ENCODE measurements around the gene LTB4R2. TPM values are rescaled to one million over a fixed set of nuclear protein-coding genes. Genes with fewer than 3 reads are reported as not detected.

Gene LTB4R2
- total RNA-seq, 1 donor: 12.6 TPM

- Histone ChIP-seq H3K4me1 (ENCODE audit: insufficient read depth, low read length) (peaks cover 97% of the 10 kb centered on the region), H3K27me3 (ENCODE audit: insufficient read depth, low read length) (peaks cover 21% of the 10 kb centered on the region), H3K4me3 (ENCODE audit: low read length) (peak overlapping the region; percentile 13), H3K9me3 (ENCODE audit: low read depth, low read length) (no peaks in the 10 kb centered on the region)
Measured at GRCh38 chr14:24332268-24332993, 22.5 kb downstream of the LTB4R2 start.

GRCh38 chr14:24334431-24335291 lies 24.7 kb downstream of the LTB4R2 start, which contains the start of gene ADCY4:
ADCY4 (minus strand) TSS chr14:24335071; CDS start chr14:24334652, 419 bp downstream.
- H3K9me3 ChIP-seq (ENCODE audit: low read depth, low read length): no peaks in the 10 kb centered on the region
- H3K4me1 ChIP-seq (ENCODE audit: insufficient read depth, low read length): peaks cover 93% of the 10 kb centered on the region
- peaks cover 21% of the 10 kb centered on the region for H3K27me3 ChIP-seq (ENCODE audit: insufficient read depth, low read length)
- peak within 1 kb of the TSS; percentile 0 for H3K4me3 ChIP-seq (ENCODE audit: low read length)

GRCh38 chr14:24335461-24336171 lies 25.7 kb downstream of the LTB4R2 start:
- Histone ChIP-seq H3K27me3 (ENCODE audit: insufficient read depth, low read length) (peaks cover 21% of the 10 kb centered on the region), H3K4me3 (ENCODE audit: low read length) (no peak overlapping the region), H3K4me1 (ENCODE audit: insufficient read depth, low read length) (peaks cover 89% of the 10 kb centered on the region), H3K9me3 (ENCODE audit: low read depth, low read length) (no peaks in the 10 kb centered on the region)

GRCh38 chr14:24337144-24337823 lies 27.3 kb downstream of the LTB4R2 start:
- H3K4me3 ChIP-seq (ENCODE audit: low read length): no peak overlapping the region
- no peaks in the 10 kb centered on the region for H3K9me3 ChIP-seq (ENCODE audit: low read depth, low read length)
- H3K4me1 ChIP-seq (ENCODE audit: insufficient read depth, low read length): peaks cover 77% of the 10 kb centered on the region
- H3K27me3 ChIP-seq (ENCODE audit: insufficient read depth, low read length): peaks cover 21% of the 10 kb centered on the region

- H3K9me3 ChIP-seq (ENCODE audit: low read depth, low read length): no peaks in the 10 kb centered on the region
- H3K27me3 ChIP-seq (ENCODE audit: insufficient read depth, low read length): peaks cover 20% of the 10 kb centered on the region
- H3K4me1 ChIP-seq (ENCODE audit: insufficient read depth, low read length): peaks cover 72% of the 10 kb centered on the region
- no peak overlapping the region for H3K4me3 ChIP-seq (ENCODE audit: low read length)
Measured at GRCh38 chr14:24337824-24338175, 27.9 kb downstream of the LTB4R2 start.

- H3K9me3 ChIP-seq (ENCODE audit: low read depth, low read length): no peaks in the 10 kb centered on the region
- peaks cover 62% of the 10 kb centered on the region for H3K4me1 ChIP-seq (ENCODE audit: insufficient read depth, low read length)
- peaks cover 15% of the 10 kb centered on the region for H3K27me3 ChIP-seq (ENCODE audit: insufficient read depth, low read length)
- peak overlapping the region; percentile 84 for H3K4me3 ChIP-seq (ENCODE audit: low read length)
Measured at GRCh38 chr14:24338843-24339242, 28.9 kb downstream of the LTB4R2 start.

GRCh38 chr14:24339284-24340151 lies 29.6 kb downstream of the LTB4R2 start, which contains the start of gene RIPK3:
RIPK3 (minus strand) TSS chr14:24339991; CDS start chr14:24339826, 165 bp downstream.
- peak within 1 kb of the TSS; percentile 84 for H3K4me3 ChIP-seq (ENCODE audit: low read length)
- peaks cover 9% of the 10 kb centered on the region for H3K27me3 ChIP-seq (ENCODE audit: insufficient read depth, low read length)
- peaks cover 55% of the 10 kb centered on the region for H3K4me1 ChIP-seq (ENCODE audit: insufficient read depth, low read length)
- no peaks in the 10 kb centered on the region for H3K9me3 ChIP-seq (ENCODE audit: low read depth, low read length)

- H3K4me1 ChIP-seq (ENCODE audit: insufficient read depth, low read length): peaks cover 44% of the 10 kb centered on the region
- no peaks in the 10 kb centered on the region for H3K27me3 ChIP-seq (ENCODE audit: insufficient read depth, low read length)
- H3K9me3 ChIP-seq (ENCODE audit: low read depth, low read length): no peaks in the 10 kb centered on the region
- H3K4me3 ChIP-seq (ENCODE audit: low read length): no peak overlapping the region
Measured at GRCh38 chr14:24340606-24341005, 30.7 kb downstream of the LTB4R2 start.

- H3K4me1 ChIP-seq (ENCODE audit: insufficient read depth, low read length): peaks cover 26% of the 10 kb centered on the region
- H3K27me3 ChIP-seq (ENCODE audit: insufficient read depth, low read length): peaks cover 3% of the 10 kb centered on the region
- H3K9me3 ChIP-seq (ENCODE audit: low read depth, low read length): no peaks in the 10 kb centered on the region
- no peak overlapping the region for H3K4me3 ChIP-seq (ENCODE audit: low read length)
Measured at GRCh38 chr14:24342889-24343288, 32.9 kb downstream of the LTB4R2 start.

GRCh38 chr14:24343795-24344660 lies 34.1 kb downstream of the LTB4R2 start:
- H3K4me1 ChIP-seq (ENCODE audit: insufficient read depth, low read length): peaks cover 16% of the 10 kb centered on the region
- H3K27me3 ChIP-seq (ENCODE audit: insufficient read depth, low read length): peaks cover 3% of the 10 kb centered on the region
- no peak overlapping the region for H3K4me3 ChIP-seq (ENCODE audit: low read length)
- no peaks in the 10 kb centered on the region for H3K9me3 ChIP-seq (ENCODE audit: low read depth, low read length)

GRCh38 chr14:24347134-24347533 lies 37.2 kb downstream of the LTB4R2 start:
- Histone ChIP-seq H3K9me3 (ENCODE audit: low read depth, low read length) (no peaks in the 10 kb centered on the region), H3K4me3 (ENCODE audit: low read length) (no peak overlapping the region), H3K27me3 (ENCODE audit: insufficient read depth, low read length) (peaks cover 9% of the 10 kb centered on the region), H3K4me1 (ENCODE audit: insufficient read depth, low read length) (no peaks in the 10 kb centered on the region)

- Histone ChIP-seq H3K27me3 (ENCODE audit: insufficient read depth, low read length) (peaks cover 9% of the 10 kb centered on the region), H3K4me3 (ENCODE audit: low read length) (no peak overlapping the region), H3K4me1 (ENCODE audit: insufficient read depth, low read length) (no peaks in the 10 kb centered on the region), H3K9me3 (ENCODE audit: low read depth, low read length) (no peaks in the 10 kb centered on the region)
Measured at GRCh38 chr14:24348186-24348585, 38.2 kb downstream of the LTB4R2 start.

- no peak overlapping the region for H3K4me3 ChIP-seq (ENCODE audit: low read length)
- H3K4me1 ChIP-seq (ENCODE audit: insufficient read depth, low read length): no peaks in the 10 kb centered on the region
- peaks cover 9% of the 10 kb centered on the region for H3K27me3 ChIP-seq (ENCODE audit: insufficient read depth, low read length)
- H3K9me3 ChIP-seq (ENCODE audit: low read depth, low read length): no peaks in the 10 kb centered on the region
Measured at GRCh38 chr14:24349742-24350141, 39.8 kb downstream of the LTB4R2 start.
